ENCODE results near the gene OR1A1. TPM values are rescaled to one million over a fixed set of nuclear protein-coding genes. Genes with fewer than 3 reads are reported as not detected.

The OR1A1 gene
- total and polyA plus RNA-seq, 5 donors from 2014 or later = not detected

- H3K4me1 ChIP-seq (ENCODE audit: control insufficient read depth, insufficient read depth, low read length, poor library complexity, severe bottlenecking) = no peaks in the 10 kb centered on the region
- H3K27ac Mint-ChIP-seq = no peak overlapping the region
- no peaks in the 10 kb centered on the region for H3K36me3 ChIP-seq (ENCODE audit: control insufficient read depth, insufficient read depth, low read length)
- no peak overlapping the region for H3K4me3 ChIP-seq (ENCODE audit: low read depth, low read length)
- H3K27ac ChIP-seq (ENCODE audit: insufficient read depth, low read length, poor library complexity, severe bottlenecking) = no peak overlapping the region
- peaks cover 0 to 9% (median 0%) of the 10 kb centered on the region in 7 donors for H3K9me3 Mint-ChIP-seq
- H3K36me3 Mint-ChIP-seq = no peaks in the 10 kb centered on the region
- no peak overlapping the region for H3K4me3 Mint-ChIP-seq
- no peaks in the 10 kb centered on the region for H3K27me3 Mint-ChIP-seq
- no peaks in the 10 kb centered on the region for H3K4me1 Mint-ChIP-seq
- DNase-seq (no peak), ATAC-seq (ENCODE audit: low read depth in 2 of 2) (no peak)
- H3K27me3 ChIP-seq (ENCODE audit: control insufficient read depth, insufficient read depth, low read length) = no peaks in the 10 kb centered on the region
- no peaks in the 10 kb centered on the region for H3K9me3 ChIP-seq (ENCODE audit: control insufficient read depth in 2 of 2, low read length in 2 of 2)
Observed at GRCh38 chr17:3256575-3256974, 49.1 kb downstream of the OR1A1 start.

- H3K9me3 Mint-ChIP-seq = peaks cover 0 to 6% (median 0%) of the 10 kb centered on the region in 7 donors
- H3K27me3 Mint-ChIP-seq = peaks cover 5% of the 10 kb centered on the region
- Histone ChIP-seq H3K36me3 (ENCODE audit: control insufficient read depth, insufficient read depth, low read length) (no peaks in the 10 kb centered on the region), H3K4me1 (ENCODE audit: control insufficient read depth, insufficient read depth, low read length, poor library complexity, severe bottlenecking) (no peaks in the 10 kb centered on the region), H3K27me3 (ENCODE audit: control insufficient read depth, insufficient read depth, low read length) (no peaks in the 10 kb centered on the region), H3K27ac (ENCODE audit: insufficient read depth, low read length, poor library complexity, severe bottlenecking) (no peak overlapping the region), H3K4me3 (ENCODE audit: low read depth, low read length) (no peak overlapping the region), H3K9me3 (ENCODE audit: control insufficient read depth in 2 of 2, low read length in 2 of 2) (no peaks in the 10 kb centered on the region)
- H3K27ac Mint-ChIP-seq = no peak overlapping the region
- DNase-seq = no peak
- H3K4me1 Mint-ChIP-seq = no peaks in the 10 kb centered on the region
- H3K36me3 Mint-ChIP-seq = no peaks in the 10 kb centered on the region
- ATAC-seq (ENCODE audit: low read depth in 2 of 2) = no peak
- no peak overlapping the region for H3K4me3 Mint-ChIP-seq
Observed at GRCh38 chr17:3260163-3260562, 52.7 kb downstream of the OR1A1 start.

GRCh38 chr17:3260600-3260999, 53.1 kb downstream of the OR1A1 start:
- Mint-ChIP-seq H3K4me3 (no peak overlapping the region), H3K9me3 (peaks cover 0 to 7% (median 0%) of the 10 kb centered on the region in 7 donors), H3K36me3 (no peaks in the 10 kb centered on the region), H3K27me3 (peaks cover 6% of the 10 kb centered on the region), H3K4me1 (no peaks in the 10 kb centered on the region), H3K27ac (no peak overlapping the region)
- Histone ChIP-seq H3K27me3 (ENCODE audit: control insufficient read depth, insufficient read depth, low read length) (no peaks in the 10 kb centered on the region), H3K9me3 (ENCODE audit: control insufficient read depth in 2 of 2, low read length in 2 of 2) (no peaks in the 10 kb centered on the region), H3K36me3 (ENCODE audit: control insufficient read depth, insufficient read depth, low read length) (no peaks in the 10 kb centered on the region), H3K27ac (ENCODE audit: insufficient read depth, low read length, poor library complexity, severe bottlenecking) (no peak overlapping the region), H3K4me1 (ENCODE audit: control insufficient read depth, insufficient read depth, low read length, poor library complexity, severe bottlenecking) (no peaks in the 10 kb centered on the region), H3K4me3 (ENCODE audit: low read depth, low read length) (no peak overlapping the region)
- no peak for DNase-seq
- ATAC-seq (ENCODE audit: low read depth in 2 of 2) = no peak

Other genes starting within 250 kb of the OR1A1 start
- gene OR1D5, start 144.1 kb upstream of the OR1A1 start, total RNA-seq = not detected
- gene OR1D5, start 144.1 kb upstream of the OR1A1 start, polyA plus RNA-seq = not detected
- gene OR1D2, start 103.2 kb upstream of the OR1A1 start, total RNA-seq = not detected
- gene OR1D2, start 103.2 kb upstream of the OR1A1 start, polyA plus RNA-seq = not detected
- not detected for gene OR1G1, start 80.1 kb upstream of the OR1A1 start, total RNA-seq
- not detected for gene OR1G1, start 80.1 kb upstream of the OR1A1 start, polyA plus RNA-seq
- not detected for gene OR1A2, start 10.1 kb upstream of the OR1A1 start, total RNA-seq
- gene OR1A2, start 10.1 kb upstream of the OR1A1 start, polyA plus RNA-seq = not detected
- 0.42 TPM for gene OR3A1, start 90.7 kb downstream of the OR1A1 start, total RNA-seq
- under 1 TPM in 3 of 4 donors, not detected in 1; 0.13 to 0.56 (median 0.38) TPM for gene OR3A1, start 90.7 kb downstream of the OR1A1 start, polyA plus RNA-seq
- gene OR3A2, start 178.6 kb downstream of the OR1A1 start, total RNA-seq = 0.59 TPM
- 1 to 10 TPM in 1 of 4 donors, under 1 TPM in 2, not detected in 1; 0.10 to 1.0 (median 0.39) TPM for gene OR3A2, start 178.6 kb downstream of the OR1A1 start, polyA plus RNA-seq
- gene OR1E1, start 190.7 kb downstream of the OR1A1 start, total RNA-seq = not detected
- not detected for gene OR1E1, start 190.7 kb downstream of the OR1A1 start, polyA plus RNA-seq
- not detected for gene OR3A3, start 203.7 kb downstream of the OR1A1 start, total RNA-seq
- gene OR3A3, start 203.7 kb downstream of the OR1A1 start, polyA plus RNA-seq = not detected
- not detected for gene OR1E2, start 226.2 kb downstream of the OR1A1 start, total RNA-seq
- not detected for gene OR1E2, start 226.2 kb downstream of the OR1A1 start, polyA plus RNA-seq